Tibial artery (tissue), 4 donors: ENCODE data around the gene LBH.

ENCODE experiments used
- DNase-seq, 2 donors: peaks; one replicate each; pipeline ENCODE4 v3.0.0-alpha.2; 2019
- H3K27ac ChIP-seq, 2 donors: fragments of 200-600 bp; sonication (generic) in 1 of 2; 1 replicate in 1 of 2; 2 replicates in 1 of 2; pipeline ENCODE4 v1.5.1; 2018 to 2019; ENCODE audit warnings: mild to moderate bottlenecking in 1 of 2
- H3K27me3 ChIP-seq, 2 donors: fragments of 200-600 bp; sonication (generic) in 1 of 2; one replicate each; pipeline versions ENCODE4 v1.5.1 to v1.6.0; 2016 to 2019
- H3K36me3 ChIP-seq, 3 donors: fragments of 200-600 bp; sonication (generic) in 2 of 3; one replicate each; pipeline ENCODE4 v1.5.1; 2016 to 2019; ENCODE audit warnings: mild to moderate bottlenecking in 2 of 3
- H3K4me1 ChIP-seq, 4 donors: fragments of 200-600 bp; sonication (generic) in 2 of 4; 1 replicate in 3 of 4; 2 replicates in 1 of 4; pipeline ENCODE4 v1.5.1; 2016 to 2019
- H3K4me3 ChIP-seq, 2 donors: fragments of 200-600 bp; sonication (generic) in 1 of 2; 1 replicate in 1 of 2; 2 replicates in 1 of 2; pipeline ENCODE4 v1.5.1; 2018 to 2019; ENCODE audit warnings: mild to moderate bottlenecking in 2 of 2
- H3K9me3 ChIP-seq, 3 donors: fragments of 200-600 bp; sonication (generic) in 1 of 3; one replicate each; pipeline ENCODE4 v1.5.1; 2016 to 2019
- CTCF ChIP-seq, 2 experiments: fragments of 200-600 bp in 1 of 2; fragments of 450-650 bp in 1 of 2; IDR thresholded peaks; one replicate each; pipeline ENCODE4 v1.5.1; 2017 to 2019; ENCODE audit warnings: antibody characterized with exemption in 2 of 2, mild to moderate bottlenecking in 1 of 2, moderate library complexity in 1 of 2
- intact Hi-C: fragments of 100-400 bp; cut with DNase I; formaldehyde crosslinking; loops from one replicate; pipeline ENCODE4 v1.15.0; 2023; ENCODE audit warnings: low total_unique reads

Gene LBH

DNA sequence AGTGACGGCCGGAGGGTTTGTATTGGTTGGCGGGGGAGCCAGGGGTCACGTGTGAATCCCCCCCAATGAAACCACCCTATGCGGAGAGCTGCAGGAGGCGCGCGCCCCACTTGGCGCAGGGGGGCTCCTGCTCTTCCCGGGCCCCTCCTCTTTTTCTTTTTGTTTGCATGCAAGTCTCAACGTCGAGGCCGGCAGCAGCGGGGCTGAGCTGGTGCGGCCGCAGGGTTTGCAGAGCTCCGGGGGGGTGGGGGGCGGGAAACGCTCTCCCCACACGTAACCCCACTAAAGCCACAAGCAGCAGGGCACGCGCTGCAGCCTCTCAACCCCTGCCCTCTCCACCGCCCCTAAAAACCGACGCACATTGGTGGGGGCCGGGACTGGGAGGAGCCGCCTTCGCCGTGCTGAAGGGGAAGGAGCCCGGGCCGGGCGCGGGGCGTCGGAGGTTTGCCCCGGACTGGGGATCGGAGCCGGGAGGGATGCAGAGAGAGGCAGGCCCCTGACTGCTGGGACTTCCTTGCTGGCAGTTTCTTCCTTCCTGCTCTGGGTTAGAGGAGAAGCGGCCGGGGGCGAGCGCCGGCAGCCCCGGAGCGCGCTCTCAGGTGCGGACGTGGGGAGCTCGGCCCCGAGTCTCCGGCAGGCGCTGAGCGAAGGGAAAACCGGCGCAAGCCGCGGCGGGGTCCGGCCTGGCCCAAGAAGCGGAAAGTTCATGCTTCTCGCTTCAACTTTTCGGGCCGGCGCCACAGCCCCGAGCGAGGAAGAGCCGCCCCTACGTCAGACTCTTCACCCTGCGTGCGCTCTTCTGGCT is 864 bp downstream of the LBH start:
- TF ChIP-seq CTCF (IDR thresholded peaks at IDR 0.05): no peak
- H3K4me1 ChIP-seq: peaks cover 0 to 47% (median 40%) of the 10 kb centered on the region in 4 donors
- H3K9me3 ChIP-seq: no peaks in the 10 kb centered on the region
- no peaks in the 10 kb centered on the region for H3K27me3 ChIP-seq
- H3K27ac ChIP-seq: peak overlapping the region; percentile 93 to 94
- peaks cover 13 to 24% (median 17%) of the 10 kb centered on the region in 3 donors for H3K36me3 ChIP-seq
- peak overlapping the region; percentile 64 to 91 for H3K4me3 ChIP-seq
- DNase-seq: peak; percentile 58 to 79
- intact Hi-C loops: loop anchor here (10.0 kb wide), 2 partner anchors 243 to 1003 kb away; partner anchors contain the start of gene EHD3

DNA sequence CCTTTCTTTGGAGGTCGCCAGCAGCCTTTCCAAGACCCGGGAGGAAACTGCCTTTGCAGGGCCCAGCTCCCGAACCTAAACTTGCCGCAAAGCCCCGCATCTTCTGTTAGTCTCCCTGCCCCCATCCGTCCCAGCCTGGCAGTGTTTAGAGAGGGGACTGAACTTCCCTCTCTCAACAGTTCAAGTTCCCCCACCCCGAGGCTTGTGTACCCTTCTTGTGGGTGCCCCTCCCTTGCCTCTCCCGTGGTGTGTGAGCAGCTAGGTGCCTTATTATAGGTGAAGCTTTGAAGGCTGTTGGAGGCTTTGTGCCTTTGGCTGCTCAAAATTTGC is 1.4 kb downstream of the LBH start:
- Histone ChIP-seq H3K4me3 (peak overlapping the region; percentile 64 to 91), H3K27ac (peak overlapping the region; percentile 93 to 94), H3K9me3 (no peaks in the 10 kb centered on the region), H3K36me3 (peaks cover 13 to 24% (median 17%) of the 10 kb centered on the region in 3 donors), H3K4me1 (peaks cover 0 to 50% (median 43%) of the 10 kb centered on the region in 4 donors), H3K27me3 (no peaks in the 10 kb centered on the region)
- intact Hi-C loops: loop anchor here (10.0 kb wide), 2 partner anchors 242 to 1002 kb away; partner anchors contain the start of gene EHD3
- TF ChIP-seq CTCF (IDR thresholded peaks at IDR 0.05): no peak
- no peak for DNase-seq

GRCh38 chr2:30233271-30234009 is 2.1 kb downstream of the LBH start:
- H3K36me3 ChIP-seq: peaks cover 15 to 27% (median 17%) of the 10 kb centered on the region in 3 donors
- H3K4me1 ChIP-seq: peaks cover 0 to 56% (median 50%) of the 10 kb centered on the region in 4 donors
- no peaks in the 10 kb centered on the region for H3K27me3 ChIP-seq
- H3K4me3 ChIP-seq: peak overlapping the region; percentile 64 to 91
- no peaks in the 10 kb centered on the region for H3K9me3 ChIP-seq
- peak overlapping the region; percentile 93 to 94 for H3K27ac ChIP-seq
- no peak for TF ChIP-seq CTCF (IDR thresholded peaks at IDR 0.05)
- intact Hi-C loops: loop anchor here (10.0 kb wide), 2 partner anchors 241 to 1001 kb away; partner anchors contain the start of gene EHD3
- DNase-seq: no peak

GRCh38 chr2:30234180-30234971 is 3.0 kb downstream of the LBH start:
- Histone ChIP-seq H3K36me3 (peaks cover 17 to 33% (median 23%) of the 10 kb centered on the region in 3 donors), H3K27me3 (no peaks in the 10 kb centered on the region), H3K9me3 (no peaks in the 10 kb centered on the region), H3K4me3 (peak overlapping the region; percentile 64 to 91), H3K4me1 (peaks cover 0 to 66% (median 57%) of the 10 kb centered on the region in 4 donors), H3K27ac (peak overlapping the region; percentile 93 to 94)
- peak; percentile 39 to 79 for DNase-seq
- TF ChIP-seq CTCF (IDR thresholded peaks at IDR 0.05): no peak
- intact Hi-C loops: loop anchor here (10.0 kb wide), 2 partner anchors 240 to 1000 kb away; partner anchors contain the start of gene EHD3
